ENCODE results near the gene TSKU. TPM values are rescaled to one million over a fixed set of nuclear protein-coding genes. Genes with fewer than 3 reads are reported as not detected.
A peak's percentile ranks its signal among the peaks of the same experiment; 100 is the strongest.

Gene TSKU
- total and polyA plus RNA-seq, 9 of the 15 experiments (the other 6 are each of a cell fraction or from before 2014, with no cell fraction given): 0.60 to 11.9 (median 8.4) TPM

DNA sequence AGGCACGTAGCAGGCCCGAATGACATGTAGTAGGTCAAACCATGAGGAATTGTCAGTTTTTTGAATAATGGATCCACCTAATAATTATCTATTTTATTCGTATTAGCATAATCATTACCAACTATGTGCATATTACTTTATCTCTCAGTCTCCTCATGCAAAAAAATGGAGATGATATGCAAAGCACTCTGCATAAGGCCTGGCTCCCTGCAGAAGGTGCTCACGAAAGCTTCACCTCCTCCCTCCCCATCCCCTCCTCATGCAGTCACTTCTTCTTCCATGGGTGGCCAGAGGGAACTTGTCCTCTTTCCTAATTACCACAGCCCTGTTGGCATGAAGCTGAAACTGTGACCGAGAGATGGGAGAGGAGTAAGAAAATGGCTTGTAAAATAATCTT, 20.8 kb upstream of the TSKU start (continued):
- TF ChIP-seq HBP1 (CRISPR knock-in tag; IDR thresholded peaks at IDR 0.05) (no peak), IRF2 (CRISPR knock-in tag; IDR thresholded peaks at IDR 0.05) (no peak), SIRT6 (IDR thresholded peaks at IDR 0.05; ENCODE audit: low read depth, low read length) (no peak), SP1 (CRISPR knock-in tag; IDR thresholded peaks at IDR 0.05) (no peak)

DNA sequence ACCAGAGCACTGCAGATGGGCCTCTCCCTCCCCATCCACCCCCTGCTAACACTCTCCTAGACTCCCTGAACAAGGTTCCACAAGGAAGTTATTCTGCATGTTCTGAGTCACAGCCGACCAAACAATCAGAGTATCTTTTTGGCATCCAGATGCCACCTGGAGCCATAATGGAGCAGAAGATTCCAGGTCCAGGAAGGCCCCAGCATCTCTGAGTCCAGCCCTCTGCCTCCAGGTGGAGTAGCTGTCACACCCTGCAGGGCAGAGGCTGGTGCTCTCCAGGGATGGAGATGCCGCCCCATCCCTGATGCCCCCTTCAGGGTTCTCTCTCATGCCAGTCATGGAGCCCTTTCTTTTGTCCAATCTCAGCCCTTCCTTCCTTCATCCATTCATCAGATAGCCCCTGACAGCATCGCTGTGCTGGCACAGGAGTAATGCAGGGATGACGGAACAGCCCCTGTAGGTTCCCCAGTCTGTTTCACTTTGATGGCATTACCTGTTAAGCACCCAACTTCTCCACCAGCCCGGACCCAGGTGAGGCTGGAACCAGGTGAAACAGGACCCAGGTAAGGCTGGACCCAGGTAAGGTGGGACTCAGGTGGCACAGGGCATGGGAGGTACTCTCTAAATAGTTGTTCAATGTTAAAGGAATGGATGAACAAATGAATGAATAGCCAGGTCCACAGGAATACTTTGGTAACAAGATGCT, 20.1 kb upstream of the TSKU start:
- no peaks in the 10 kb centered on the region for H3K9me3 ChIP-seq (replicated peaks; ENCODE audit: control insufficient read depth, insufficient read depth, low read depth, low read length)
- no peaks in the 10 kb centered on the region for H3K79me2 ChIP-seq (ENCODE audit: control insufficient read depth, insufficient read depth, low read length)
- TF ChIP-seq, protein P1, sequence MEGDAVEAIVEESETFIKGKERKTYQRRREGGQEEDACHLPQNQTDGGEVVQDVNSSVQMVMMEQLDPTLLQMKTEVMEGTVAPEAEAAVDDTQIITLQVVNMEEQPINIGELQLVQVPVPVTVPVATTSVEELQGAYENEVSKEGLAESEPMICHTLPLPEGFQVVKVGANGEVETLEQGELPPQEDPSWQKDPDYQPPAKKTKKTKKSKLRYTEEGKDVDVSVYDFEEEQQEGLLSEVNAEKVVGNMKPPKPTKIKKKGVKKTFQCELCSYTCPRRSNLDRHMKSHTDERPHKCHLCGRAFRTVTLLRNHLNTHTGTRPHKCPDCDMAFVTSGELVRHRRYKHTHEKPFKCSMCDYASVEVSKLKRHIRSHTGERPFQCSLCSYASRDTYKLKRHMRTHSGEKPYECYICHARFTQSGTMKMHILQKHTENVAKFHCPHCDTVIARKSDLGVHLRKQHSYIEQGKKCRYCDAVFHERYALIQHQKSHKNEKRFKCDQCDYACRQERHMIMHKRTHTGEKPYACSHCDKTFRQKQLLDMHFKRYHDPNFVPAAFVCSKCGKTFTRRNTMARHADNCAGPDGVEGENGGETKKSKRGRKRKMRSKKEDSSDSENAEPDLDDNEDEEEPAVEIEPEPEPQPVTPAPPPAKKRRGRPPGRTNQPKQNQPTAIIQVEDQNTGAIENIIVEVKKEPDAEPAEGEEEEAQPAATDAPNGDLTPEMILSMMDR (IDR thresholded peaks at IDR 0.05 in 2 of 3, conservative IDR thresholded peaks at IDR 0.05 in 1 of 3; ENCODE audit: insufficient read depth in 2 of 3, low read depth in 1 of 3, low read length in 3 of 3): peak in 1 of 3 experiments; percentile 12; a peak in 1 of 6 replicates
- TF ChIP-seq YBX1 (IDR thresholded peaks at IDR 0.05): no peak
- POLR2A ChIA-PET: no interaction called here
- H3K9me1 ChIP-seq (ENCODE audit: control insufficient read depth, insufficient read depth, low read length): peaks cover 4% of the 10 kb centered on the region
- in situ Hi-C loops (cut with MboI): no loop called here
- no peak overlapping the region; a peak in 1 of 4 replicates for H3K9ac ChIP-seq (ENCODE audit: insufficient read depth in 1 of 2, low read depth in 2 of 2, low read length in 2 of 2)
- DNase-seq (ENCODE audit: extremely low read depth in 1 of 4, low spot score in 3 of 4) (no peak), ATAC-seq (no peak), FAIRE-seq (no peak)
- WGBS (ENCODE audit: insufficient coverage, low coverage, missing lambda C conversion rate): 25% methylated on average over 5 of the region's 5 CpGs
- H3K4me3 ChIP-seq: no peak overlapping the region
- no peaks in the 10 kb centered on the region for H3K27me3 ChIP-seq (ENCODE audit: control insufficient read depth in 2 of 2, insufficient read depth in 2 of 2, low read length in 2 of 2)
- peaks cover 0 to 15% of the 10 kb centered on the region in 2 experiments; a peak in 4 of 5 replicates for H3K4me1 ChIP-seq (replicated peaks in 1 of 2; ENCODE audit: control insufficient read depth in 2 of 2, insufficient read depth in 2 of 2, low read length in 2 of 2)
- H3K36me3 ChIP-seq (ENCODE audit: control insufficient read depth, insufficient read depth, low read length): no peaks in the 10 kb centered on the region
- no peak overlapping the region for H3K27ac ChIP-seq (ENCODE audit: extremely low read depth, low read depth, low read length)
- H4K20me1 ChIP-seq (replicated peaks; ENCODE audit: control insufficient read depth, insufficient read depth, low read length): no peaks in the 10 kb centered on the region
- H3K4me2 ChIP-seq (ENCODE audit: insufficient read depth, low read length): no peak overlapping the region
- CTCF ChIA-PET (ENCODE audit: low intra/inter-chr PET ratio): no interaction called here
- intact Hi-C loops (cut with micrococcal nuclease): no loop called here
- BruUV-seq (replicated peaks): no TSS peak
- H2AFZ ChIP-seq (ENCODE audit: low read depth, low read length): no peak overlapping the region

Measured in K562 (cell line).